HepG2 (cell line): ENCODE data around the gene RBP3. TPM values are rescaled to one million over a fixed set of nuclear protein-coding genes. Genes with fewer than 3 reads are reported as not detected.
A peak's percentile ranks its signal among the peaks of the same experiment; 100 is the strongest.

ENCODE experiments used
- ATF7-NPFF ChIP-seq: sonication (generic); formaldehyde crosslinking; IDR thresholded peaks from 2 replicates; pipeline ENCODE4 v1.8.1; 2023; ENCODE audit warnings: mild to moderate bottlenecking, low read depth, missing genetic modification reagents, moderate library complexity
- ATRX ChIP-seq: sonication (generic); formaldehyde crosslinking; IDR thresholded peaks from 2 replicates; pipeline ENCODE4 v1.4.0; 2020; ENCODE audit warnings: missing genetic modification reagents, borderline replicate concordance
- HNRNPK ChIP-seq: fragments of 200-400 bp; formaldehyde crosslinking; IDR thresholded peaks from 2 replicates; pipeline ENCODE4 v1.6.1; 2018; ENCODE audit warnings: low read length, low read depth, moderate library complexity, mild to moderate bottlenecking; ENCODE audit not compliant: poor library complexity, severe bottlenecking
- KDM5A ChIP-seq: fragments of 200-600 bp; sonication (generic); IDR thresholded peaks from 2 replicates; pipeline ENCODE4 v1.7.0; 2018; ENCODE audit warnings: antibody characterized with exemption, mild to moderate bottlenecking, low read length, borderline replicate concordance
- KDM5B ChIP-seq: sonication (generic); formaldehyde crosslinking; IDR thresholded peaks from 2 replicates; pipeline ENCODE4 v1.4.0; 2020; ENCODE audit warnings: missing genetic modification reagents, mild to moderate bottlenecking, borderline replicate concordance
- MEIS2 ChIP-seq: sonication (generic); formaldehyde crosslinking; IDR thresholded peaks from 2 replicates; pipeline ENCODE4 v1.9.0; 2021; ENCODE audit warnings: mild to moderate bottlenecking, missing genetic modification reagents
- NFKBIZ ChIP-seq: IDR thresholded peaks from 2 replicates; pipeline ENCODE4 v1.6.1; 2018; ENCODE audit warnings: missing genetic modification reagents, missing compliant biosample characterization
- PAX8 ChIP-seq: sonication (generic); formaldehyde crosslinking; IDR thresholded peaks from 2 replicates; pipeline ENCODE4 v1.8.0; 2022; ENCODE audit warnings: mild to moderate bottlenecking, missing genetic modification reagents, borderline replicate concordance
- PHF20 ChIP-seq: sonication (generic); formaldehyde crosslinking; IDR thresholded peaks from 2 replicates; pipeline ENCODE4 v1.5.0; 2020; ENCODE audit warnings: mild to moderate bottlenecking, missing genetic modification reagents
- PHF8 ChIP-seq: sonication (generic); formaldehyde crosslinking; IDR thresholded peaks from 2 replicates; pipeline ENCODE4 v1.5.0; 2020; ENCODE audit warnings: missing genetic modification reagents
- REPIN1 ChIP-seq: sonication (generic); formaldehyde crosslinking; IDR thresholded peaks from 2 replicates; pipeline ENCODE4 v1.8.0; 2022; ENCODE audit warnings: missing genetic modification reagents, low read depth, mild to moderate bottlenecking, borderline replicate concordance
- STAT5B ChIP-seq: sonication (generic); formaldehyde crosslinking; IDR thresholded peaks from 2 replicates; pipeline ENCODE4 v1.4.0; 2020; ENCODE audit warnings: missing genetic modification reagents
- TAF1 ChIP-seq: sonication (generic); formaldehyde crosslinking; IDR thresholded peaks from 2 replicates; pipeline ENCODE4 v1.4.0; 2020; ENCODE audit warnings: missing genetic modification reagents
- TBX2 ChIP-seq: sonication (generic); formaldehyde crosslinking; IDR thresholded peaks from 2 replicates; pipeline ENCODE4 v1.5.0; 2020; ENCODE audit warnings: missing genetic modification reagents, mild to moderate bottlenecking, borderline replicate concordance
- TEF ChIP-seq: sonication (generic); formaldehyde crosslinking; IDR thresholded peaks from 2 replicates; pipeline ENCODE4 v1.5.0; 2020; ENCODE audit warnings: missing genetic modification reagents
- XRCC5 ChIP-seq: fragments of 200-400 bp; formaldehyde crosslinking; optimal IDR thresholded peaks from 2 replicates; pipeline ENCODE3; 2017; ENCODE audit warnings: mild to moderate bottlenecking, low read length
- ZBTB25 ChIP-seq: IDR thresholded peaks from 2 replicates; pipeline ENCODE4 v1.6.1; 2018; ENCODE audit warnings: missing genetic modification reagents
- ZNF251 ChIP-seq: sonication (generic); formaldehyde crosslinking; IDR thresholded peaks from 2 replicates; pipeline ENCODE4 v1.9.0; 2021; ENCODE audit warnings: mild to moderate bottlenecking, missing genetic modification reagents
- ZNF253 ChIP-seq: sonication (generic); formaldehyde crosslinking; IDR thresholded peaks from 2 replicates; pipeline ENCODE4 v1.8.0; 2022; ENCODE audit warnings: mild to moderate bottlenecking, missing genetic modification reagents, borderline replicate concordance
- ZNF468 ChIP-seq: sonication (generic); formaldehyde crosslinking; IDR thresholded peaks from 2 replicates; pipeline ENCODE4 v1.8.0; 2022; ENCODE audit warnings: mild to moderate bottlenecking, moderate library complexity, missing genetic modification reagents
- ZNF605 ChIP-seq: sonication (generic); formaldehyde crosslinking; IDR thresholded peaks from 2 replicates; pipeline ENCODE4 v1.8.0; 2022; ENCODE audit warnings: mild to moderate bottlenecking, missing genetic modification reagents
- ZNF607 ChIP-seq: sonication (generic); formaldehyde crosslinking; IDR thresholded peaks from 2 replicates; pipeline ENCODE4 v1.5.1; 2020; ENCODE audit warnings: missing genetic modification reagents, mild to moderate bottlenecking, borderline replicate concordance
- ZNF703 ChIP-seq: sonication (generic); formaldehyde crosslinking; IDR thresholded peaks from 2 replicates; pipeline ENCODE4 v1.5.1; 2020; ENCODE audit warnings: missing genetic modification reagents, mild to moderate bottlenecking, moderate library complexity, borderline replicate concordance
- ZNF766 ChIP-seq: sonication (generic); formaldehyde crosslinking; IDR thresholded peaks from 2 replicates; pipeline ENCODE4 v1.5.0; 2020; ENCODE audit warnings: missing genetic modification reagents, borderline replicate concordance
- ZSCAN31 ChIP-seq: sonication (generic); formaldehyde crosslinking; IDR thresholded peaks from 2 replicates; pipeline ENCODE4 v1.5.0; 2020; ENCODE audit warnings: low read depth, mild to moderate bottlenecking, missing genetic modification reagents
- polyA plus RNA-seq, 8 experiments: library from polyadenylated mRNA; depleted of rRNA in 3 of 8; stranded (reverse) in 7 of 8; unstranded in 1 of 8; fragments of >200 nt; fragmentation: Illumina TruSeq in 4 of 8; extraction: Trizol in 4 of 8; gene quantifications; 2 replicates each; pipeline versions ENCODE4 v1.2.1 to v1.2.3, GENCODE V29; 2011 to 2016; ENCODE audit warnings: low read depth in 4 of 8, missing spikeins in 1 of 8, mixed read lengths in 1 of 8; ENCODE audit not compliant: insufficient read depth in 1 of 8
- total RNA-seq, 5 experiments: library from RNA; depleted of rRNA; stranded (reverse); fragments of >200 nt; fragmentation: Illumina TruSeq; extraction: Trizol; gene quantifications; 2 replicates each; pipeline ENCODE4 v1.2.3, GENCODE V29; 2016; ENCODE audit warnings: low read depth in 1 of 5
- TF ChIP-seq, protein P1 (sequence below): sonication (generic); formaldehyde crosslinking; IDR thresholded peaks from 2 replicates; pipeline ENCODE4 v1.5.1; 2020; ENCODE audit warnings: missing genetic modification reagents, mild to moderate bottlenecking, borderline replicate concordance
- TF ChIP-seq, protein P2 (sequence below): IDR thresholded peaks from 2 replicates; pipeline ENCODE4 v1.6.1; 2016; ENCODE audit warnings: low read depth, borderline replicate concordance

RBP3 gene
- total and polyA plus RNA-seq, 2 of the 13 experiments (the other 11 are each of a cell fraction or from before 2014, with no cell fraction given): not detected

DNA sequence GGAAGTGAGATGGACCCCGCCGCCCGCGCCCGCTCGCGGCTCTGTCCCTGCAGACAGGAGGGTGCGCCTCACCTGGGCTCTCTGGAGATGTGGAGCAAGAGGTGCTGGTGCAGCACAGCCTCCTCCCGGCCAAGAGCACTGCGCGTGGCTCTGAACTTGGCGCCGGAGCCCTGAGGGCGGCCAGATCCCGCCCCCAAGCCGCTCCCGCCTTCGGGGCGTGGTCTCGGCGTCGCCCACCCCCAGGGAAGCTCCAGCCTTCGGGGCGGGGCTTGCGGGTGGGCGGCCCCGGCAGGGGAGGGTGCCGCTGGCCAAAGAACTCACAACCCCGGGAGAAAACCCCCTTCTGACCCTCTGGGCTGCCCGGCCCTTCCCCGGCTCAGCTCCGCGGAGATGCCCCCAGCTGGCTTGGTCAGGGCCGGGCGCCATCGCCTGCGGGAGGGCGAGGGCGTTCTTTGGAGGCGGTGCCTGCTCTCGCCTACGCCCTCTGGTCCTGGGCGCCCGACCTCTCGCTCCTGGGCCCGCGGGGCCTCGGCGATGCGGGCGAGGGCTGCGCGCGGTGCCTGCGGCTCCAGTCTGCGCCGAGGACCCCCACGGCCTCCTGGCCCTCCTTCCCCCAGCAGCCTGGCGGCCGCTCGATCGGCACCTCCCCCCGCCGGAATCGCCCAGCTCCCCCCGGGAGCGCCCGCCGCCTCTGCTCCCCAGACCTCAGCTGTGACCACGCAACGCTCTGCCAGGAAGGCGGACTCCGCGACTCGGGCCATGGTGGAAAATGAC is 36.2 kb downstream of the RBP3 start, which contains the start of gene ZNF488 (continued):
- TF ChIP-seq KDM5B (CRISPR knock-in tag) (peak; percentile 61; the same call in 1 of the 2 replicates), REPIN1 (CRISPR knock-in tag) (no peak), ATF7-NPFF (CRISPR knock-in tag) (peak; percentile 39; the same call in 1 of the 2 replicates), ZNF605 (CRISPR knock-in tag) (no peak), TEF (CRISPR knock-in tag) (no peak), PHF20 (no peak), PAX8 (CRISPR knock-in tag) (no peak), XRCC5 (peak; percentile 27), ATRX (CRISPR knock-in tag) (no peak), TAF1 (CRISPR knock-in tag) (no peak), KDM5A (no peak), ZNF607 (CRISPR knock-in tag) (peak; percentile 72; the same call in 1 of the 2 replicates), ZNF253 (0 out of 2 replicates have a peak, but pooled peaks have one; percentile 40), TBX2 (peak; percentile 62; the same call in 1 of the 2 replicates), ZBTB25 (CRISPR knock-in tag) (no peak), ZNF468 (CRISPR knock-in tag) (no peak), NFKBIZ (CRISPR knock-in tag) (no peak), PHF8 (CRISPR knock-in tag) (peak; percentile 38), ZNF766 (CRISPR knock-in tag) (no peak), STAT5B (CRISPR knock-in tag) (no peak), MEIS2 (CRISPR knock-in tag) (no peak), HNRNPK (peak; percentile 68), ZSCAN31 (CRISPR knock-in tag) (peak; percentile 59; the same call in 1 of the 2 replicates), ZNF251 (no peak), ZNF703 (CRISPR knock-in tag) (no peak)
- TF ChIP-seq, protein P1, sequence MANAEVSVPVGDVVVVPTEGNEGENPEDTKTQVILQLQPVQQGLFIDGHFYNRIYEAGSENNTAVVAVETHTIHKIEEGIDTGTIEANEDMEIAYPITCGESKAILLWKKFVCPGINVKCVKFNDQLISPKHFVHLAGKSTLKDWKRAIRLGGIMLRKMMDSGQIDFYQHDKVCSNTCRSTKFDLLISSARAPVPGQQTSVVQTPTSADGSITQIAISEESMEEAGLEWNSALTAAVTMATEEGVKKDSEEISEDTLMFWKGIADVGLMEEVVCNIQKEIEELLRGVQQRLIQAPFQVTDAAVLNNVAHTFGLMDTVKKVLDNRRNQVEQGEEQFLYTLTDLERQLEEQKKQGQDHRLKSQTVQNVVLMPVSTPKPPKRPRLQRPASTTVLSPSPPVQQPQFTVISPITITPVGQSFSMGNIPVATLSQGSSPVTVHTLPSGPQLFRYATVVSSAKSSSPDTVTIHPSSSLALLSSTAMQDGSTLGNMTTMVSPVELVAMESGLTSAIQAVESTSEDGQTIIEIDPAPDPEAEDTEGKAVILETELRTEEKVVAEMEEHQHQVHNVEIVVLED (CRISPR knock-in tag): no peak
- TF ChIP-seq, protein P2, sequence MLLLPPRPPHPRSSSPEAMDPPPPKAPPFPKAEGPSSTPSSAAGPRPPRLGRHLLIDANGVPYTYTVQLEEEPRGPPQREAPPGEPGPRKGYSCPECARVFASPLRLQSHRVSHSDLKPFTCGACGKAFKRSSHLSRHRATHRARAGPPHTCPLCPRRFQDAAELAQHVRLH (CRISPR knock-in tag): no peak
